Measurements from ENCODE around the gene GABBR2. TPM values are rescaled to one million over a fixed set of nuclear protein-coding genes. Genes with fewer than 3 reads are reported as not detected.

The GABBR2 gene
- total and polyA plus RNA-seq, 9 of the 15 experiments (the other 6 are each of a cell fraction or from before 2014, with no cell fraction given) = 0.15 to 1.9 (median 0.32) TPM

DNA sequence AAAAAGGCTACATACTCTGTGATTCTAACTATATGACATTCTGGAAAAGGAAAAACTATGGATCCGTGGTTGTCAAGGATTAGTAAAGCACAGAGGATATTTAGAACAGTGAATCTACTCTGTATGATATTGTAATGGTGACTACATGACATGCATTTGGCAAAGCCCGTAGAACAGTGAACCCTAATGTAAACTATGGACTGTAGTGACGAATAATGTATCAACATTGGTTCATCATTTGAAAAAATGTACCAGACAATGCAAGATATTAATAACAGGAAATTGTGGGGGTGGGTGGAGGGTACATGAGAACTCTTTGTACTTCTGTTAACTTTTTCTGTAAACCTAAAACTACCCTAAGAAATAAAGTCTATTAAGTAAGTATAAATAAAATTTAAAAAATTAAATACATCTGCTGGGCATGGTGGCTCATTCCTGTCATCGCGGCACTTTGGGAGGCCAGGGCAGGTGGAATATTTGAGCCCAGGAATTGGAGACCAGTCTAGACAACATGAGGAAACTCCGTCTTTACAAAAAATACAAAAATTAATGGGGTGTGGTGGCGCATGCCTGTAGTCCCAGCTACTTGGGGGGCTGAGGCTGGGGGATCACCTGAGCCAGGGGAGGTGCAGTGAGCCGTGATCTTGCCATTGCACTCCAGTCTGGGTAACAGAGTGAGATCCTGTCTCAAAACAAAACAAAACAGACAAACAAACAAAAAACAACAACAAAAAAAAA, 351.6 kb downstream of the GABBR2 start (continued):
- TF ChIP-seq, protein P1, sequence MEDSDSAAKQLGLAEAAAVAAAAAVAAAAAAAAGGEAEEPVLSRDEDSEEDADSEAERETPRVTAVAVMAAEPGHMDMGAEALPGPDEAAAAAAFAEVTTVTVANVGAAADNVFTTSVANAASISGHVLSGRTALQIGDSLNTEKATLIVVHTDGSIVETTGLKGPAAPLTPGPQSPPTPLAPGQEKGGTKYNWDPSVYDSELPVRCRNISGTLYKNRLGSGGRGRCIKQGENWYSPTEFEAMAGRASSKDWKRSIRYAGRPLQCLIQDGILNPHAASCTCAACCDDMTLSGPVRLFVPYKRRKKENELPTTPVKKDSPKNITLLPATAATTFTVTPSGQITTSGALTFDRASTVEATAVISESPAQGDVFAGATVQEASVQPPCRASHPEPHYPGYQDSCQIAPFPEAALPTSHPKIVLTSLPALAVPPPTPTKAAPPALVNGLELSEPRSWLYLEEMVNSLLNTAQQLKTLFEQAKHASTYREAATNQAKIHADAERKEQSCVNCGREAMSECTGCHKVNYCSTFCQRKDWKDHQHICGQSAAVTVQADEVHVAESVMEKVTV (CRISPR knock-in tag; IDR thresholded peaks at IDR 0.05) = no peak
- TF ChIP-seq ATF1 (CRISPR knock-in tag; IDR thresholded peaks at IDR 0.05) (no peak), ATF1 (tag; IDR thresholded peaks at IDR 0.05) (no peak), TCF7L2 (IDR thresholded peaks at IDR 0.05; ENCODE audit: low read depth, low read length) (no peak)

DNA sequence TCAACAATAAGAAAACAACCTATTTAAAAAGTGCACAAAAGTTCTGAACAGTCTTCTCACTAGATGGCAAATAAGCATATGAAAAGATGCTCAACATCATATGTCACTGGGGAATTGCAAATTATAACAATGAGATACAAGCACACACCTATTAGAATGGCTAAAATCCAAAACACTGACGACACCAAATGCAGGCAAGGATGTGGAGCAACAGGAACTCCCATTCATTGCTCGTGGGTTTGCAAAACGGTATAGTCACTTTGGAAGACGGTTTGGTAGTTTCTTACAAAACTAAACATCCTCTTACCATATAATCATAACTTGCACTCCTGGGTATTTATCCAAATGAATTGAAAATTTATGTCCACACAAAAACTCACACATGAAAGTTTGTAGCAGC, 352.4 kb downstream of the GABBR2 start:
- intact Hi-C loops (cut with micrococcal nuclease) = no loop called here
- no TSS peak for BruUV-seq (replicated peaks)
- FAIRE-seq = no peak

More for the DNA sequence above, 352.4 kb downstream of the GABBR2 start:
- Histone ChIP-seq H3K79me2 (ENCODE audit: control insufficient read depth, insufficient read depth, low read length) (no peaks in the 10 kb centered on the region), H3K4me2 (ENCODE audit: insufficient read depth, low read length) (no peak overlapping the region), H3K9ac (ENCODE audit: insufficient read depth in 1 of 2, low read depth in 2 of 2, low read length in 2 of 2) (no peak overlapping the region), H2AFZ (ENCODE audit: low read depth, low read length) (no peak overlapping the region), H3K9me1 (ENCODE audit: control insufficient read depth, insufficient read depth, low read length) (no peaks in the 10 kb centered on the region), H3K4me3 (no peak overlapping the region), H3K27me3 (ENCODE audit: control insufficient read depth in 2 of 2, insufficient read depth in 2 of 2, low read length in 2 of 2) (no peaks in the 10 kb centered on the region), H3K36me3 (ENCODE audit: control insufficient read depth, insufficient read depth, low read length) (no peaks in the 10 kb centered on the region), H3K9me3 (replicated peaks; ENCODE audit: control insufficient read depth, insufficient read depth, low read depth, low read length) (peaks cover 7% of the 10 kb centered on the region; the same call in 1 of the 2 replicates), H3K4me1 (replicated peaks in 1 of 2; ENCODE audit: control insufficient read depth in 2 of 2, insufficient read depth in 2 of 2, low read length in 2 of 2) (no peaks in the 10 kb centered on the region), H4K20me1 (replicated peaks; ENCODE audit: control insufficient read depth, insufficient read depth, low read length) (no peaks in the 10 kb centered on the region), H3K27ac (ENCODE audit: extremely low read depth, low read depth, low read length) (no peak overlapping the region)
- ATAC-seq (no peak), DNase-seq (ENCODE audit: extremely low read depth in 1 of 4, low spot score in 3 of 4) (no peak)
- in situ Hi-C loops (cut with MboI) = no loop called here
- CTCF ChIA-PET (ENCODE audit: low intra/inter-chr PET ratio) = no interaction called here
- POLR2A ChIA-PET = no interaction called here
- TF ChIP-seq, protein P2, sequence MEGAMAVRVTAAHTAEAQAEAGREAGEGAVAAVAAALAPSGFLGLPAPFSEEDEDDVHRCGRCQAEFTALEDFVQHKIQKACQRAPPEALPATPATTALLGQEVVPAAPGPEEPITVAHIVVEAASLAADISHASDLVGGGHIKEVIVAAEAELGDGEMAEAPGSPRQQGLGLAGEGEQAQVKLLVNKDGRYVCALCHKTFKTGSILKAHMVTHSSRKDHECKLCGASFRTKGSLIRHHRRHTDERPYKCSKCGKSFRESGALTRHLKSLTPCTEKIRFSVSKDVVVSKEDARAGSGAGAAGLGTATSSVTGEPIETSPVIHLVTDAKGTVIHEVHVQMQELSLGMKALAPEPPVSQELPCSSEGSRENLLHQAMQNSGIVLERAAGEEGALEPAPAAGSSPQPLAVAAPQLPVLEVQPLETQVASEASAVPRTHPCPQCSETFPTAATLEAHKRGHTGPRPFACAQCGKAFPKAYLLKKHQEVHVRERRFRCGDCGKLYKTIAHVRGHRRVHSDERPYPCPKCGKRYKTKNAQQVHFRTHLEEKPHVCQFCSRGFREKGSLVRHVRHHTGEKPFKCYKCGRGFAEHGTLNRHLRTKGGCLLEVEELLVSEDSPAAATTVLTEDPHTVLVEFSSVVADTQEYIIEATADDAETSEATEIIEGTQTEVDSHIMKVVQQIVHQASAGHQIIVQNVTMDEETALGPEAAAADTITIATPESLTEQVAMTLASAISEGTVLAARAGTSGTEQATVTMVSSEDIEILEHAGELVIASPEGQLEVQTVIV (CRISPR knock-in tag; IDR thresholded peaks at IDR 0.05; ENCODE audit: borderline replicate concordance) = no peak
- TF ChIP-seq, protein P3, sequence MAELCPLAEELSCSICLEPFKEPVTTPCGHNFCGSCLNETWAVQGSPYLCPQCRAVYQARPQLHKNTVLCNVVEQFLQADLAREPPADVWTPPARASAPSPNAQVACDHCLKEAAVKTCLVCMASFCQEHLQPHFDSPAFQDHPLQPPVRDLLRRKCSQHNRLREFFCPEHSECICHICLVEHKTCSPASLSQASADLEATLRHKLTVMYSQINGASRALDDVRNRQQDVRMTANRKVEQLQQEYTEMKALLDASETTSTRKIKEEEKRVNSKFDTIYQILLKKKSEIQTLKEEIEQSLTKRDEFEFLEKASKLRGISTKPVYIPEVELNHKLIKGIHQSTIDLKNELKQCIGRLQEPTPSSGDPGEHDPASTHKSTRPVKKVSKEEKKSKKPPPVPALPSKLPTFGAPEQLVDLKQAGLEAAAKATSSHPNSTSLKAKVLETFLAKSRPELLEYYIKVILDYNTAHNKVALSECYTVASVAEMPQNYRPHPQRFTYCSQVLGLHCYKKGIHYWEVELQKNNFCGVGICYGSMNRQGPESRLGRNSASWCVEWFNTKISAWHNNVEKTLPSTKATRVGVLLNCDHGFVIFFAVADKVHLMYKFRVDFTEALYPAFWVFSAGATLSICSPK (IDR thresholded peaks at IDR 0.05; ENCODE audit: borderline replicate concordance) = no peak
- WGBS (ENCODE audit: insufficient coverage, low coverage, missing lambda C conversion rate) = 64% methylated on average over 4 of the region's 4 CpGs

Data from K562 (cell line).